ENCODE results near the gene GSK3B.

The GSK3B gene

DNA sequence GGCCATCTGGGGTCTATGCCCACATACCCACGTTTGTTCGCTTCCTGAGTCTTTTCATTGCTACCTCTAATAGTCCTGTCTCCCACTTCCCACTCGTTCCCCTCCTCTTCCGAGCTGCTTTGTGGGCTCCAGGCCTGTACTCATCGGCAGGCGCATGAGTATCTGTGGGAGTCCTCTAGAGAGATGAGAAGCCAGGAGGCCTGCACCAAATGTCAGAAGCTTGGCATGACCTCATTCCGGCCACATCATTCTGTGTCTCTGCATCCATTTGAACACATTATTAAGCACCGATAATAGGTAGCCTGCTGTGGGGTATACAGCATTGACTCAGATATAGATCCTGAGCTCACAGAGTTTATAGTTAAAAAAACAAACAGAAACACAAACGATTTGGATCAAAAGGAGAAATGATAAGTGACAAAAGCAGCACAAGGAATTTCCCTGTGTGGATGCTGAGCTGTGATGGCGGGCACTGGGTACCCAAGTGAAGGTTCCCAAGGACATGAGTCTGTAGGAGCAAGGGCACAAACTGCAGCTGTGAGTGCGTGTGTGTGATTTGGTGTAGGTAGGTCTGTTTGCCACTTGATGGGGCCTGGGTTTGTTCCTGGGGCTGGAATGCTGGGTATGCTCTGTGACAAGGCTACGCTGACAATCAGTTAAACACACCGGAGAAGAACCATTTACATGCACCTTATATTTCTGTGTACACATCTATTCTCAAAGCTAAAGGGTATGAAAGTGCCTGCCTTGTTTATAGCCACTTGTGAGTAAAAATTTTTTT, 276.5 kb downstream of the GSK3B start:
- in situ Hi-C loops (cut with HindIII; ENCODE audit: low sequenced_read_pairs), result no loop called here
- no peak overlapping the region for H3K4me3 ChIP-seq (ENCODE audit: low read depth, low read length)
- TF ChIP-seq CTCF (IDR thresholded peaks at IDR 0.05; ENCODE audit: low read depth, low read length), result no peak
- DNase-seq (ENCODE audit: low read depth, low spot score), result no peak

DNA sequence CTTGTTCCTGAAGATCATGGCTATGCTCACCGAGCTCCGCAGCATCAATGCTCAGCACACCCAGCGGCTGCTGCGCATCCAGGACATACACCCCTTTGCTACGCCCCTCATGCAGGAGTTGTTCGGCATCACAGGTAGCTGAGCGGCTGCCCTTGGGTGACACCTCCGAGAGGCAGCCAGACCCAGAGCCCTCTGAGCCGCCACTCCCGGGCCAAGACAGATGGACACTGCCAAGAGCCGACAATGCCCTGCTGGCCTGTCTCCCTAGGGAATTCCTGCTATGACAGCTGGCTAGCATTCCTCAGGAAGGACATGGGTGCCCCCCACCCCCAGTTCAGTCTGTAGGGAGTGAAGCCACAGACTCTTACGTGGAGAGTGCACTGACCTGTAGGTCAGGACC, 277.2 kb downstream of the GSK3B start:
- no peak overlapping the region for H3K4me3 ChIP-seq (ENCODE audit: low read depth, low read length)
- no peak for DNase-seq (ENCODE audit: low read depth, low spot score)
- in situ Hi-C loops (cut with HindIII; ENCODE audit: low sequenced_read_pairs), result no loop called here
- no peak for TF ChIP-seq CTCF (IDR thresholded peaks at IDR 0.05; ENCODE audit: low read depth, low read length)

GRCh38 chr3:119815716-119816115, 278.5 kb downstream of the GSK3B start:
- in situ Hi-C loops (cut with HindIII; ENCODE audit: low sequenced_read_pairs), result no loop called here
- DNase-seq (ENCODE audit: low read depth, low spot score), result no peak
- H3K4me3 ChIP-seq (ENCODE audit: low read depth, low read length), result no peak overlapping the region
- TF ChIP-seq CTCF (IDR thresholded peaks at IDR 0.05; ENCODE audit: low read depth, low read length), result no peak

DNA sequence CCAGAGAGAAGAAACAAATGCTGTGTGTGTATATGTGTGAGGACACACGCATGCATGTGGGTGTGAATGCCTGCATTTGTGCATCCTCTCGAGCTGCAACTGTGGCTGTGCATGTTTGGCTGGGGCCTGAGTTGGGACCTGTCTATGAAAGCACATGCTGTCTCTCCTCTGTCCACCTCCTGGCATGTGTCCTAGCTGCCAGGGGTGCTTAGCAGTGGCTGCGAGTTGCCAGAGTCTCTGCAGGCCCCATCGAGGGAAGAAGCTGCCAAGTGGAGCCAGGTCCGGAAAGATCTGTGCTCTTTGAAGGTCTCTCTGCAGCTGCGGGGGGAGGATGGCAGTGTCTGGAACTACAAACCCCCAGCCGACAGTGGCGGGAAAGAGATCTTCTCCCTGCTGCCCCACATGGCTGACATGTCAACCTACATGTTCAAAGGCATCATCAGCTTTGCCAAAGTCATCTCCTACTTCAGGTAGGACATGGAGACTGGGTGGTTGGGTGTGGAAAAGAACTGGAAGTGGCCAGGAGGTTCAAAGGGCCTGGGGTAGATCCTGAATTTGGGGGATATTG, 281.7 kb downstream of the GSK3B start:
- no peak overlapping the region for H3K4me3 ChIP-seq (ENCODE audit: low read depth, low read length)
- DNase-seq (ENCODE audit: low read depth, low spot score), result no peak
- in situ Hi-C loops (cut with HindIII; ENCODE audit: low sequenced_read_pairs), result no loop called here
- TF ChIP-seq CTCF (IDR thresholded peaks at IDR 0.05; ENCODE audit: low read depth, low read length), result no peak

GRCh38 chr3:119810018-119810435, 284.2 kb downstream of the GSK3B start:
- peak overlapping the region; percentile 36 for H3K4me3 ChIP-seq (ENCODE audit: low read depth, low read length)
- TF ChIP-seq CTCF (IDR thresholded peaks at IDR 0.05; ENCODE audit: low read depth, low read length), result peak; percentile 55
- in situ Hi-C loops (cut with HindIII; ENCODE audit: low sequenced_read_pairs), result no loop called here
- peak; percentile 26 for DNase-seq (ENCODE audit: low read depth, low spot score)

GRCh38 chr3:119809249-119810017, 284.8 kb downstream of the GSK3B start:
- no peak for TF ChIP-seq CTCF (IDR thresholded peaks at IDR 0.05; ENCODE audit: low read depth, low read length)
- H3K4me3 ChIP-seq (ENCODE audit: low read depth, low read length), result peak overlapping the region; percentile 36

More at GRCh38 chr3:119809249-119810017, 284.8 kb downstream of the GSK3B start:
- no peak for DNase-seq (ENCODE audit: low read depth, low spot score)
- in situ Hi-C loops (cut with HindIII; ENCODE audit: low sequenced_read_pairs), result no loop called here

All from astrocyte of the spinal cord (primary cell).